Measurements from ENCODE around the gene EFEMP2.

DNA sequence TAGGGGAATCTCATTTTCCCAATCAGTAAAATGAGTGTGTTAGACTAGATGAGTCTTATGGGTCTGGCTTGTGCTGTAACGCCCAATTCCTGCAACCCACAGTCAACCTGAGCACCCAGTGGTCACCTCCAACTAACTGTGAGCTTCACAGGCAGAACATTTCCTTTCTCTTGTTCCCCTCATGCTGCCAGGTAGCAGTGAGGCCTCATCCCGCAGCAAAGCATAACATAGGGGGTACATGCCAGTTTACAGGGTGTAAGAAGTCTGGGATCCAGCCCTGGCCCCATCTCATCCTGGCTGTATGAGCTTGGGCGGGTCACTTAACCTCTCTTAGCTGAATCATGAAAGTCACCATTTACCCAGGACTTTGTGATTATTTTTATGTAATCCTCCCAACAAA, 3.7 kb downstream of the EFEMP2 start:
- TF ChIP-seq ZNF274 (IDR thresholded peaks at IDR 0.05; ENCODE audit: low read depth, low read length), result no peak
- TF ChIP-seq YY1 (IDR thresholded peaks at IDR 0.05; ENCODE audit: insufficient read depth, insufficient read length), result no peak
